ENCODE data around the gene EIF4EBP2.

GRCh38 chr10:70412356-70412755, 8.4 kb downstream of the EIF4EBP2 start:
- TF ChIP-seq BHLHE40 (IDR thresholded peaks at IDR 0.05; ENCODE audit: low read length): no peak
- no peak for TF ChIP-seq POLR2A (IDR thresholded peaks at IDR 0.05; ENCODE audit: insufficient read depth in 1 of 2, low read depth in 2 of 2, low read length in 2 of 2)
- no peak for TF ChIP-seq CTCF (CRISPR knock-in tag; IDR thresholded peaks at IDR 0.05)
- no peak for TF ChIP-seq PCBP2 (optimal IDR thresholded peaks at IDR 0.05; ENCODE audit: low read depth, low read length, poor library complexity, severe bottlenecking)
- TF ChIP-seq ZNF543 (CRISPR knock-in tag; IDR thresholded peaks at IDR 0.05): no peak
- no peak for TF ChIP-seq POLR2AphosphoS5 (IDR thresholded peaks at IDR 0.05; ENCODE audit: low read depth, low read length)
- TF ChIP-seq FOSL2 (CRISPR knock-in tag; IDR thresholded peaks at IDR 0.05): no peak
- no peak for TF ChIP-seq PRPF4 (IDR thresholded peaks at IDR 0.05; ENCODE audit: low read depth, low read length, poor library complexity, severe bottlenecking)
- TF ChIP-seq RNF2 (conservative IDR thresholded peaks at IDR 0.05; ENCODE audit: low read depth): no peak
- no peak for TF ChIP-seq ZNF740 (CRISPR knock-in tag; IDR thresholded peaks at IDR 0.05)
- no peak for TF ChIP-seq ZNF816 (CRISPR knock-in tag; IDR thresholded peaks at IDR 0.05; ENCODE audit: borderline replicate concordance)
